WTC11 (cell line): Measurements from ENCODE around the gene LGSN. TPM values are rescaled to one million over a fixed set of nuclear protein-coding genes. Genes with fewer than 3 reads are reported as not detected.

Experiments used
- ATAC-seq: fragments of 200-7000 bp; cut with Tn5 transposase; 2 replicates; pipeline ENCODE4 v1.10.0; 2021; ENCODE audit warnings: mild to moderate bottlenecking, moderate library complexity
- CTCF ChIA-PET: fragments of 300-600 bp; sonication (Branson Sonifier 250); formaldehyde crosslinking; loops from one replicate; lab custom pipeline; 2021; ENCODE audit warnings: antibody characterized with exemption; lab: Charles Lee
- POLR2A ChIA-PET: fragments of 350-600 bp; sonication (Branson Sonifier 250); formaldehyde crosslinking; loops from one replicate; lab custom pipeline; 2021; ENCODE audit warnings: antibody characterized with exemption; lab: Charles Lee
- DNase-seq: peaks from one replicate; pipeline ENCODE4 v3.0.0; 2021; ENCODE audit warnings: low spot score
- H3K27ac Mint-ChIP-seq: 2 replicates; pipeline ENCODE4 v1.8.0; 2021; ENCODE audit warnings: mixed read lengths
- H3K27me3 Mint-ChIP-seq: 2 replicates; pipeline ENCODE4 v1.8.0; 2021; ENCODE audit warnings: low read depth, mild to moderate bottlenecking, moderate library complexity, mixed read lengths
- H3K36me3 Mint-ChIP-seq: 2 replicates; pipeline ENCODE4 v1.8.0; 2021; ENCODE audit warnings: mixed read lengths
- H3K4me1 Mint-ChIP-seq: 2 replicates; pipeline ENCODE4 v1.8.0; 2022; ENCODE audit warnings: mixed read lengths
- H3K4me3 Mint-ChIP-seq: 2 replicates; pipeline ENCODE4 v1.8.0; 2021; ENCODE audit warnings: mild to moderate bottlenecking, moderate library complexity, mixed read lengths
- H3K9me3 Mint-ChIP-seq: 2 replicates; pipeline ENCODE4 v1.8.0; 2021; ENCODE audit warnings: mixed read lengths
- CBFB ChIP-seq: sonication (generic); formaldehyde crosslinking; IDR thresholded peaks from 2 replicates; pipeline ENCODE4 v1.8.1; 2022; ENCODE audit warnings: mild to moderate bottlenecking, low read depth, missing genetic modification reagents
- EMX1 ChIP-seq: fragments of 250-450 bp; sonication (Bioruptor Pico); IDR thresholded peaks from 2 replicates; pipeline ENCODE4 v1.8.0; 2021; ENCODE audit warnings: mild to moderate bottlenecking
- ESRRA ChIP-seq: sonication (generic); formaldehyde crosslinking; IDR thresholded peaks from 2 replicates; pipeline ENCODE4 v1.8.1; 2022; ENCODE audit warnings: mild to moderate bottlenecking, missing genetic modification reagents, borderline replicate concordance
- FOXP1 ChIP-seq: sonication (generic); formaldehyde crosslinking; IDR thresholded peaks from 2 replicates; pipeline ENCODE4 v1.8.0; 2022; ENCODE audit warnings: missing genetic modification reagents, mild to moderate bottlenecking, moderate library complexity, borderline replicate concordance
- NFYB ChIP-seq: sonication (generic); formaldehyde crosslinking; conservative IDR thresholded peaks from 2 replicates; pipeline ENCODE4 v1.8.0; 2022; ENCODE audit warnings: low read depth, missing genetic modification reagents
- SMAD4 ChIP-seq: sonication (generic); formaldehyde crosslinking; IDR thresholded peaks from 2 replicates; pipeline ENCODE4 v1.8.0; 2022; ENCODE audit warnings: mild to moderate bottlenecking, missing genetic modification reagents
- SOX15 ChIP-seq: fragments of 250-450 bp; sonication (Bioruptor Pico); IDR thresholded peaks from 2 replicates; pipeline ENCODE4 v1.9.0; 2021; ENCODE audit warnings: mild to moderate bottlenecking
- TCF7 ChIP-seq: sonication (generic); formaldehyde crosslinking; IDR thresholded peaks from 2 replicates; pipeline ENCODE4 v1.8.0; 2022; ENCODE audit warnings: mild to moderate bottlenecking, low read depth, missing genetic modification reagents, moderate library complexity
- TEAD1 ChIP-seq: sonication (generic); formaldehyde crosslinking; IDR thresholded peaks from 2 replicates; pipeline ENCODE4 v1.8.0; 2022; ENCODE audit warnings: mild to moderate bottlenecking, missing genetic modification reagents
- ZNF138 ChIP-seq: sonication (generic); formaldehyde crosslinking; conservative IDR thresholded peaks from 2 replicates; pipeline ENCODE4 v1.8.1; 2022; ENCODE audit warnings: mild to moderate bottlenecking, moderate library complexity, missing genetic modification reagents
- ZNF232 ChIP-seq: sonication (generic); formaldehyde crosslinking; IDR thresholded peaks from 2 replicates; pipeline ENCODE4 v1.8.0; 2022; ENCODE audit warnings: mild to moderate bottlenecking, missing genetic modification reagents
- total RNA-seq: library from RNA; stranded (reverse); gene quantifications from 3 replicates; pipeline ENCODE4 v1.2.3, GENCODE V29; 2021
- TF ChIP-seq, protein P1 (sequence below): sonication (generic); formaldehyde crosslinking; conservative IDR thresholded peaks from 2 replicates; pipeline ENCODE4 v1.8.1; 2022; ENCODE audit warnings: mild to moderate bottlenecking, missing genetic modification reagents
- TF ChIP-seq, protein P2 (sequence below): sonication (generic); formaldehyde crosslinking; IDR thresholded peaks from 2 replicates; pipeline ENCODE4 v1.8.1; 2023; ENCODE audit warnings: mild to moderate bottlenecking, missing genetic modification reagents, moderate library complexity
- TF ChIP-seq, protein P3 (sequence below): fragments of 250-450 bp; sonication (Bioruptor Pico); IDR thresholded peaks from 2 replicates; pipeline ENCODE4 v2.1.2; 2022; ENCODE audit warnings: mild to moderate bottlenecking, moderate library complexity
- TF ChIP-seq, protein P4 (sequence below): sonication (generic); formaldehyde crosslinking; IDR thresholded peaks from 2 replicates; pipeline ENCODE4 v1.8.1; 2022; ENCODE audit warnings: low read depth, mild to moderate bottlenecking, moderate library complexity, missing genetic modification reagents, borderline replicate concordance
- TF ChIP-seq, protein P5 (sequence below): sonication (generic); formaldehyde crosslinking; IDR thresholded peaks from 2 replicates; pipeline ENCODE4 v1.8.1; 2022; ENCODE audit warnings: low read depth, missing genetic modification reagents, borderline replicate concordance
- TF ChIP-seq, protein P6 (sequence below): fragments of 250-450 bp; sonication (Bioruptor Pico); IDR thresholded peaks from 2 replicates; pipeline ENCODE4 v1.9.0; 2021; ENCODE audit warnings: moderate library complexity, mild to moderate bottlenecking, inconsistent platforms, borderline replicate concordance
- TF ChIP-seq, protein P7 (sequence below): sonication (generic); formaldehyde crosslinking; IDR thresholded peaks from 2 replicates; pipeline ENCODE4 v1.8.1; 2023; ENCODE audit warnings: mild to moderate bottlenecking, missing genetic modification reagents
- TF ChIP-seq, protein P8 (sequence below): sonication (generic); formaldehyde crosslinking; IDR thresholded peaks from 2 replicates; pipeline ENCODE4 v1.8.0; 2023; ENCODE audit warnings: mild to moderate bottlenecking, missing genetic modification reagents
- TF ChIP-seq, protein P9 (sequence below): sonication (generic); formaldehyde crosslinking; IDR thresholded peaks from 2 replicates; pipeline ENCODE4 v1.8.1; 2023; ENCODE audit warnings: mild to moderate bottlenecking, missing genetic modification reagents

Gene LGSN
- total RNA-seq, 1 experiment from 2014 or later: 0.35 TPM

DNA sequence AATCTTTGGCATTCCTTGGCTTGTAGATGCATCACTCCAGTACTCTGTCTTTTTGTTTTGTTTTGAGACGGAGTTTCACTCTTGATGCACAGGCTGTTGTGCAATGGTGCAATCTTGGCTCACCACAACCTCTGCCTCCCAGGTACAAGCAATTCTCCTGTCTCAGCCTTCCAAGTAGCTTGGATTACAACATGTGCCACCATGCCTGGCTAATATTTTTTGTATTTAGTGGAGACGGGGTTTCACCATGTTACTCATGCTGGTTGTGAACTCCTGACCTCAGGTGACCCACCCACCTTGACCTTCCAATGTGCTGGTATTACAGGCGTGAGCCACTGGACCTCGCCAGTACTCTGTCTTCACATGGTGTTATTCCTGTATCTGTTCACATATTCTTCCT lies 35.8 kb upstream of the LGSN start:
- no peak for ATAC-seq
- POLR2A ChIA-PET: no interaction called here
- no peak overlapping the region for H3K27ac Mint-ChIP-seq

DNA sequence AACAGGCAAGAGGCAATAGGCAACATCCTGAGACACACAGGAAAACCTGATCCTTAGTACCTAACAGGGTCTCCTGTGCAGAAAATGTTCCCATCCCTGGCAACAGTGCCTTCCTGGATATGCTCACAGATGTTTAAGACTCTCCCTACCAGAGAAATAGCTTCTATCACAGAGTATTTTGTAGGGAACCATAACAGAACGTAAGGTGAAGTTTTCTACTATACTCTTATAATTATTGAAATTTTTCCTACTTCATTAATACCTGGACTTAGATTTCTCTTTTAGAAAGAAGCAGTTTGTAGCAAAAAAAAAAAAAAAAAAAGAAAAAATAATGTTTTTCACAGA lies 33.5 kb upstream of the LGSN start:
- Mint-ChIP-seq H3K4me3 (no peak overlapping the region), H3K27ac (no peak overlapping the region), H3K4me1 (peaks cover 5% of the 10 kb centered on the region; the same call in 1 of the 2 replicates), H3K36me3 (0 out of 2 replicates have a peak, but pooled peaks cover 5% of the 10 kb centered on the region), H3K27me3 (no peaks in the 10 kb centered on the region), H3K9me3 (peaks cover 18% of the 10 kb centered on the region)
- no peak for ATAC-seq
- ChIA-PET POLR2A (no interaction called here), CTCF (interaction anchor here (0.6 to 2.2 kb wide), 9 partner anchors 8 to 464 kb away, joined by 3 to 14 read pairs (median 5); partner anchors contain the start of gene PHF3)
- no peak for DNase-seq
- TF ChIP-seq, protein P1, sequence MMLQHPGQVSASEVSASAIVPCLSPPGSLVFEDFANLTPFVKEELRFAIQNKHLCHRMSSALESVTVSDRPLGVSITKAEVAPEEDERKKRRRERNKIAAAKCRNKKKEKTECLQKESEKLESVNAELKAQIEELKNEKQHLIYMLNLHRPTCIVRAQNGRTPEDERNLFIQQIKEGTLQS (CRISPR knock-in tag): no peak
- TF ChIP-seq SOX15 (CRISPR knock-in tag) (no peak), CBFB (CRISPR knock-in tag) (no peak), TCF7 (CRISPR knock-in tag) (no peak), SMAD4 (CRISPR knock-in tag) (no peak), FOXP1 (no peak), EMX1 (CRISPR knock-in tag) (no peak)
- TF ChIP-seq, protein P2, sequence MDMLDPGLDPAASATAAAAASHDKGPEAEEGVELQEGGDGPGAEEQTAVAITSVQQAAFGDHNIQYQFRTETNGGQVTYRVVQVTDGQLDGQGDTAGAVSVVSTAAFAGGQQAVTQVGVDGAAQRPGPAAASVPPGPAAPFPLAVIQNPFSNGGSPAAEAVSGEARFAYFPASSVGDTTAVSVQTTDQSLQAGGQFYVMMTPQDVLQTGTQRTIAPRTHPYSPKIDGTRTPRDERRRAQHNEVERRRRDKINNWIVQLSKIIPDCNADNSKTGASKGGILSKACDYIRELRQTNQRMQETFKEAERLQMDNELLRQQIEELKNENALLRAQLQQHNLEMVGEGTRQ (CRISPR knock-in tag): no peak
- TF ChIP-seq, protein P3, sequence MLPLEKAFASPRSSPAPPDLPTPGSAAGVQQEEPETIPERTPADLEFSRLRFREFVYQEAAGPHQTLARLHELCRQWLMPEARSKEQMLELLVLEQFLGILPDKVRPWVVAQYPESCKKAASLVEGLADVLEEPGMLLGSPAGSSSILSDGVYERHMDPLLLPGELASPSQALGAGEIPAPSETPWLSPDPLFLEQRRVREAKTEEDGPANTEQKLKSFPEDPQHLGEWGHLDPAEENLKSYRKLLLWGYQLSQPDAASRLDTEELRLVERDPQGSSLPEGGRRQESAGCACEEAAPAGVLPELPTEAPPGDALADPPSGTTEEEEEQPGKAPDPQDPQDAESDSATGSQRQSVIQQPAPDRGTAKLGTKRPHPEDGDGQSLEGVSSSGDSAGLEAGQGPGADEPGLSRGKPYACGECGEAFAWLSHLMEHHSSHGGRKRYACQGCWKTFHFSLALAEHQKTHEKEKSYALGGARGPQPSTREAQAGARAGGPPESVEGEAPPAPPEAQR (CRISPR knock-in tag): no peak
- TF ChIP-seq, protein P4, sequence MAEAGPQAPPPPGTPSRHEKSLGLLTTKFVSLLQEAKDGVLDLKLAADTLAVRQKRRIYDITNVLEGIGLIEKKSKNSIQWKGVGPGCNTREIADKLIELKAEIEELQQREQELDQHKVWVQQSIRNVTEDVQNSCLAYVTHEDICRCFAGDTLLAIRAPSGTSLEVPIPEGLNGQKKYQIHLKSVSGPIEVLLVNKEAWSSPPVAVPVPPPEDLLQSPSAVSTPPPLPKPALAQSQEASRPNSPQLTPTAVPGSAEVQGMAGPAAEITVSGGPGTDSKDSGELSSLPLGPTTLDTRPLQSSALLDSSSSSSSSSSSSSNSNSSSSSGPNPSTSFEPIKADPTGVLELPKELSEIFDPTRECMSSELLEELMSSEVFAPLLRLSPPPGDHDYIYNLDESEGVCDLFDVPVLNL (CRISPR knock-in tag): no peak
- TF ChIP-seq, protein P5, sequence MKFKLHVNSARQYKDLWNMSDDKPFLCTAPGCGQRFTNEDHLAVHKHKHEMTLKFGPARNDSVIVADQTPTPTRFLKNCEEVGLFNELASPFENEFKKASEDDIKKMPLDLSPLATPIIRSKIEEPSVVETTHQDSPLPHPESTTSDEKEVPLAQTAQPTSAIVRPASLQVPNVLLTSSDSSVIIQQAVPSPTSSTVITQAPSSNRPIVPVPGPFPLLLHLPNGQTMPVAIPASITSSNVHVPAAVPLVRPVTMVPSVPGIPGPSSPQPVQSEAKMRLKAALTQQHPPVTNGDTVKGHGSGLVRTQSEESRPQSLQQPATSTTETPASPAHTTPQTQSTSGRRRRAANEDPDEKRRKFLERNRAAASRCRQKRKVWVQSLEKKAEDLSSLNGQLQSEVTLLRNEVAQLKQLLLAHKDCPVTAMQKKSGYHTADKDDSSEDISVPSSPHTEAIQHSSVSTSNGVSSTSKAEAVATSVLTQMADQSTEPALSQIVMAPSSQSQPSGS (CRISPR knock-in tag): no peak

More for the DNA sequence above, 35.8 kb upstream of the LGSN start:
- DNase-seq: no peak
- Mint-ChIP-seq H3K4me1 (no peaks in the 10 kb centered on the region), H3K27me3 (no peaks in the 10 kb centered on the region; the same call in 1 of the 2 replicates), H3K9me3 (peaks cover 34% of the 10 kb centered on the region), H3K36me3 (peaks cover 21% of the 10 kb centered on the region), H3K4me3 (no peak overlapping the region)
- TF ChIP-seq TEAD1 (CRISPR knock-in tag) (no peak), NFYB (CRISPR knock-in tag) (no peak), ZNF138 (CRISPR knock-in tag) (no peak), CBFB (CRISPR knock-in tag) (no peak), ZNF232 (no peak), ESRRA (CRISPR knock-in tag) (no peak)
- TF ChIP-seq, protein P6, sequence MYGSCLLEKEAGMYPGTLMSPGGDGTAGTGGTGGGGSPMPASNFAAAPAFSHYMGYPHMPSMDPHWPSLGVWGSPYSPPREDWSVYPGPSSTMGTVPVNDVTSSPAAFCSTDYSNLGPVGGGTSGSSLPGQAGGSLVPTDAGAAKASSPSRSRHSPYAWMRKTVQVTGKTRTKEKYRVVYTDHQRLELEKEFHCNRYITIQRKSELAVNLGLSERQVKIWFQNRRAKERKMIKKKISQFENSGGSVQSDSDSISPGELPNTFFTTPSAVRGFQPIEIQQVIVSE: no peak
- TF ChIP-seq, protein P7, sequence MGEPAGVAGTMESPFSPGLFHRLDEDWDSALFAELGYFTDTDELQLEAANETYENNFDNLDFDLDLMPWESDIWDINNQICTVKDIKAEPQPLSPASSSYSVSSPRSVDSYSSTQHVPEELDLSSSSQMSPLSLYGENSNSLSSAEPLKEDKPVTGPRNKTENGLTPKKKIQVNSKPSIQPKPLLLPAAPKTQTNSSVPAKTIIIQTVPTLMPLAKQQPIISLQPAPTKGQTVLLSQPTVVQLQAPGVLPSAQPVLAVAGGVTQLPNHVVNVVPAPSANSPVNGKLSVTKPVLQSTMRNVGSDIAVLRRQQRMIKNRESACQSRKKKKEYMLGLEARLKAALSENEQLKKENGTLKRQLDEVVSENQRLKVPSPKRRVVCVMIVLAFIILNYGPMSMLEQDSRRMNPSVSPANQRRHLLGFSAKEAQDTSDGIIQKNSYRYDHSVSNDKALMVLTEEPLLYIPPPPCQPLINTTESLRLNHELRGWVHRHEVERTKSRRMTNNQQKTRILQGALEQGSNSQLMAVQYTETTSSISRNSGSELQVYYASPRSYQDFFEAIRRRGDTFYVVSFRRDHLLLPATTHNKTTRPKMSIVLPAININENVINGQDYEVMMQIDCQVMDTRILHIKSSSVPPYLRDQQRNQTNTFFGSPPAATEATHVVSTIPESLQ (CRISPR knock-in tag): no peak
- TF ChIP-seq, protein P8, sequence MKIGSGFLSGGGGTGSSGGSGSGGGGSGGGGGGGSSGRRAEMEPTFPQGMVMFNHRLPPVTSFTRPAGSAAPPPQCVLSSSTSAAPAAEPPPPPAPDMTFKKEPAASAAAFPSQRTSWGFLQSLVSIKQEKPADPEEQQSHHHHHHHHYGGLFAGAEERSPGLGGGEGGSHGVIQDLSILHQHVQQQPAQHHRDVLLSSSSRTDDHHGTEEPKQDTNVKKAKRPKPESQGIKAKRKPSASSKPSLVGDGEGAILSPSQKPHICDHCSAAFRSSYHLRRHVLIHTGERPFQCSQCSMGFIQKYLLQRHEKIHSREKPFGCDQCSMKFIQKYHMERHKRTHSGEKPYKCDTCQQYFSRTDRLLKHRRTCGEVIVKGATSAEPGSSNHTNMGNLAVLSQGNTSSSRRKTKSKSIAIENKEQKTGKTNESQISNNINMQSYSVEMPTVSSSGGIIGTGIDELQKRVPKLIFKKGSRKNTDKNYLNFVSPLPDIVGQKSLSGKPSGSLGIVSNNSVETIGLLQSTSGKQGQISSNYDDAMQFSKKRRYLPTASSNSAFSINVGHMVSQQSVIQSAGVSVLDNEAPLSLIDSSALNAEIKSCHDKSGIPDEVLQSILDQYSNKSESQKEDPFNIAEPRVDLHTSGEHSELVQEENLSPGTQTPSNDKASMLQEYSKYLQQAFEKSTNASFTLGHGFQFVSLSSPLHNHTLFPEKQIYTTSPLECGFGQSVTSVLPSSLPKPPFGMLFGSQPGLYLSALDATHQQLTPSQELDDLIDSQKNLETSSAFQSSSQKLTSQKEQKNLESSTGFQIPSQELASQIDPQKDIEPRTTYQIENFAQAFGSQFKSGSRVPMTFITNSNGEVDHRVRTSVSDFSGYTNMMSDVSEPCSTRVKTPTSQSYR: no peak
- TF ChIP-seq, protein P9, sequence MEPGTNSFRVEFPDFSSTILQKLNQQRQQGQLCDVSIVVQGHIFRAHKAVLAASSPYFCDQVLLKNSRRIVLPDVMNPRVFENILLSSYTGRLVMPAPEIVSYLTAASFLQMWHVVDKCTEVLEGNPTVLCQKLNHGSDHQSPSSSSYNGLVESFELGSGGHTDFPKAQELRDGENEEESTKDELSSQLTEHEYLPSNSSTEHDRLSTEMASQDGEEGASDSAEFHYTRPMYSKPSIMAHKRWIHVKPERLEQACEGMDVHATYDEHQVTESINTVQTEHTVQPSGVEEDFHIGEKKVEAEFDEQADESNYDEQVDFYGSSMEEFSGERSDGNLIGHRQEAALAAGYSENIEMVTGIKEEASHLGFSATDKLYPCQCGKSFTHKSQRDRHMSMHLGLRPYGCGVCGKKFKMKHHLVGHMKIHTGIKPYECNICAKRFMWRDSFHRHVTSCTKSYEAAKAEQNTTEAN (CRISPR knock-in tag): no peak
- TF ChIP-seq, protein P3 (CRISPR knock-in tag): no peak
- CTCF ChIA-PET: no interaction called here
